IMR-90 (cell line): ENCODE results near the gene TACC3. TPM values are rescaled to one million over a fixed set of nuclear protein-coding genes. Genes with fewer than 3 reads are reported as not detected.

Experiments used
- ATAC-seq: fragments of 200-7000 bp; cut with Tn5 transposase; 2 replicates; pipeline ENCODE4 v1.9.1; 2020; ENCODE audit warnings: low read depth, mild to moderate bottlenecking, moderate library complexity
- BruUV-seq: library from RNA; stranded (reverse); fragments of 400-500 nt; replicated peaks from 2 replicates; lab custom pipeline; 2021; lab: Mats Ljungman, UMichigan
- CTCF ChIA-PET: fragments of 300-600 bp; formaldehyde crosslinking; extraction: SDS; loops from one replicate; lab custom pipeline; 2021; ENCODE audit warnings: antibody characterized with exemption; lab: Yijun Ruan, JAX
- POLR2A ChIA-PET: fragments of 300-600 bp; sonication (Branson Sonifier 250); formaldehyde crosslinking; loops from one replicate; lab custom pipeline; 2022; ENCODE audit warnings: antibody characterized with exemption; ENCODE audit not compliant: unreplicated experiment; lab: Charles Lee
- DNase-seq: peaks from one replicate; pipeline ENCODE4 v3.0.0; 2013
- H2AFZ ChIP-seq: replicated peaks from 2 replicates; pipeline ENCODE3; 2013; ENCODE audit warnings: low read length, mild to moderate bottlenecking; ENCODE audit not compliant: poor library complexity
- H2AK5ac ChIP-seq: 2 replicates; pipeline ENCODE4 v1.6.1; 2013; ENCODE audit warnings: low read depth, low read length, inconsistent platforms
- H2AK9ac ChIP-seq: replicated peaks from 2 replicates; pipeline ENCODE3; 2013; ENCODE audit warnings: mild to moderate bottlenecking, low read depth, low read length, moderate library complexity; ENCODE audit not compliant: poor library complexity
- H2BK120ac ChIP-seq: 2 replicates; pipeline ENCODE4 v1.6.1; 2013; ENCODE audit warnings: low read depth, low read length, inconsistent platforms
- H2BK15ac ChIP-seq: 3 replicates; pipeline ENCODE4 v1.6.1; 2013; ENCODE audit warnings: low read depth, low read length, inconsistent platforms
- H2BK20ac ChIP-seq: 2 replicates; pipeline ENCODE4 v1.6.1; 2013; ENCODE audit warnings: low read depth, mild to moderate bottlenecking, inconsistent platforms, low read length, moderate library complexity
- H2BK5ac ChIP-seq: 2 replicates; pipeline ENCODE4 v1.6.1; 2013; ENCODE audit warnings: mild to moderate bottlenecking, low read depth, low read length, inconsistent platforms; ENCODE audit not compliant: poor library complexity, severe bottlenecking
- H3K14ac ChIP-seq: replicated peaks from 2 replicates; pipeline ENCODE4 v1.6.1; 2013; ENCODE audit warnings: low read depth, low read length, inconsistent platforms
- H3K18ac ChIP-seq: 2 replicates; pipeline ENCODE4 v1.6.1; 2013; ENCODE audit warnings: low read depth, low read length, control low read depth
- H3K23ac ChIP-seq: 2 replicates; pipeline ENCODE4 v1.6.1; 2013; ENCODE audit warnings: low read depth, low read length, inconsistent platforms
- H3K27ac ChIP-seq: 2 replicates; pipeline ENCODE4 v1.5.1; 2013; ENCODE audit warnings: mild to moderate bottlenecking, control low read depth, low read length; ENCODE audit not compliant: insufficient read depth
- H3K27me3 ChIP-seq: 2 replicates; pipeline ENCODE4 v1.6.1; 2013; ENCODE audit warnings: low read length; ENCODE audit not compliant: control insufficient read depth, insufficient read depth
- H3K36me3 ChIP-seq: 2 replicates; pipeline ENCODE4 v1.6.1; 2013; ENCODE audit warnings: low read length, mixed read lengths; ENCODE audit not compliant: control insufficient read depth, insufficient read depth
- H3K4ac ChIP-seq: 2 replicates; pipeline ENCODE4 v1.6.1; 2013; ENCODE audit warnings: low read depth, low read length, inconsistent platforms
- H3K4me1 ChIP-seq: 2 replicates; pipeline ENCODE4 v1.6.1; 2013; ENCODE audit warnings: low read length, mixed read lengths; ENCODE audit not compliant: control insufficient read depth, insufficient read depth
- H3K4me2 ChIP-seq: 2 replicates; pipeline ENCODE4 v1.6.1; 2013; ENCODE audit warnings: low read depth, mild to moderate bottlenecking, control low read depth, low read length, moderate library complexity
- H3K4me3 ChIP-seq: 2 replicates; pipeline ENCODE4 v1.5.1; 2013; ENCODE audit warnings: low read depth, mild to moderate bottlenecking, control low read depth, low read length, moderate library complexity; ENCODE audit not compliant: insufficient read depth
- H3K56ac ChIP-seq: 2 replicates; pipeline ENCODE4 v1.6.1; 2013; ENCODE audit warnings: low read length, inconsistent platforms; ENCODE audit not compliant: insufficient read depth; ENCODE audit errors: extremely low read depth
- H3K79me1 ChIP-seq, 2 experiments: 2 replicates each; pipeline ENCODE4 v1.6.1; 2013; ENCODE audit warnings: low read length in 2 of 2, inconsistent platforms in 1 of 2, low read depth in 1 of 2
- H3K9ac ChIP-seq: 2 replicates; pipeline ENCODE4 v1.6.1; 2013; ENCODE audit warnings: low read depth, low read length, control low read depth
- H3K9me1 ChIP-seq: 2 replicates; pipeline ENCODE4 v1.6.1; 2013; ENCODE audit warnings: low read length, inconsistent platforms; ENCODE audit not compliant: insufficient read depth
- H3K9me3 ChIP-seq: 2 replicates; pipeline ENCODE4 v1.6.1; 2013; ENCODE audit warnings: low read length; ENCODE audit not compliant: control insufficient read depth, insufficient read depth
- H4K20me1 ChIP-seq: 2 replicates; pipeline ENCODE4 v1.6.1; 2013; ENCODE audit warnings: low read length, inconsistent platforms; ENCODE audit not compliant: insufficient read depth
- H4K5ac ChIP-seq: 2 replicates; pipeline ENCODE4 v1.6.1; 2013; ENCODE audit warnings: mild to moderate bottlenecking, low read depth, low read length, control low read depth
- H4K8ac ChIP-seq, 2 experiments: 2 replicates each; pipeline ENCODE4 v1.6.1; 2013; ENCODE audit warnings: low read depth in 2 of 2, low read length in 2 of 2, control low read depth in 1 of 2, inconsistent platforms in 1 of 2
- H4K91ac ChIP-seq: 2 replicates; pipeline ENCODE4 v1.6.1; 2013; ENCODE audit warnings: low read depth, low read length, inconsistent platforms; ENCODE audit not compliant: insufficient read depth
- BHLHE40 ChIP-seq: fragments of 150-350 bp; IDR thresholded peaks from 2 replicates; pipeline ENCODE4 v1.6.1; 2016; ENCODE audit warnings: mild to moderate bottlenecking, low read depth, low read length
- CEBPB ChIP-seq: IDR thresholded peaks from 2 replicates; pipeline ENCODE4 v1.6.1; 2012; ENCODE audit warnings: low read depth, low read length, improper control_type of control experiment
- CHD1 ChIP-seq: IDR thresholded peaks from 2 replicates; pipeline ENCODE4 v1.6.1; 2012; ENCODE audit warnings: low read depth, low read length, improper control_type of control experiment
- CTCF ChIP-seq: conservative IDR thresholded peaks from 2 replicates; pipeline ENCODE4 v1.5.1; 2012; ENCODE audit warnings: mild to moderate bottlenecking, low read depth, low read length, improper control_type of control experiment
- ELK1 ChIP-seq: fragments of 150-350 bp; IDR thresholded peaks from 2 replicates; pipeline ENCODE4 v1.6.1; 2016; ENCODE audit warnings: low read depth, mild to moderate bottlenecking, low read length, moderate library complexity, borderline replicate concordance
- FOS ChIP-seq: fragments of 150-350 bp; IDR thresholded peaks from 2 replicates; pipeline ENCODE4 v1.6.1; 2016; ENCODE audit warnings: low read depth, low read length
- MAFK ChIP-seq: IDR thresholded peaks from 2 replicates; pipeline ENCODE4 v1.6.1; 2012; ENCODE audit warnings: low read depth, low read length, improper control_type of control experiment
- MAZ ChIP-seq: IDR thresholded peaks from 2 replicates; pipeline ENCODE4 v1.6.1; 2012; ENCODE audit warnings: low read depth, mild to moderate bottlenecking, low read length, improper control_type of control experiment, moderate library complexity, borderline replicate concordance
- MXI1 ChIP-seq: IDR thresholded peaks from 2 replicates; pipeline ENCODE4 v1.6.1; 2012; ENCODE audit warnings: low read depth, mild to moderate bottlenecking, low read length, moderate library complexity, borderline replicate concordance
- NFE2L2 ChIP-seq: fragments of 150-350 bp; IDR thresholded peaks from 2 replicates; pipeline ENCODE4 v1.6.1; 2016; ENCODE audit warnings: low read depth, mild to moderate bottlenecking, low read length
- POLR2A ChIP-seq: IDR thresholded peaks from 2 replicates; pipeline ENCODE4 v1.6.1; 2012; ENCODE audit warnings: mild to moderate bottlenecking, low read depth, low read length
- RAD21 ChIP-seq: IDR thresholded peaks from 2 replicates; pipeline ENCODE4 v1.6.1; 2012; ENCODE audit warnings: low read length, improper control_type of control experiment
- RCOR1 ChIP-seq: IDR thresholded peaks from 2 replicates; pipeline ENCODE4 v1.6.1; 2012; ENCODE audit warnings: mild to moderate bottlenecking, low read length, improper control_type of control experiment; ENCODE audit not compliant: insufficient replicate concordance
- RFX5 ChIP-seq: IDR thresholded peaks from 2 replicates; pipeline ENCODE4 v1.8.0; 2012; ENCODE audit warnings: low read depth, mild to moderate bottlenecking, low read length, moderate library complexity
- SMC3 ChIP-seq: fragments of 150-350 bp; IDR thresholded peaks from 2 replicates; pipeline ENCODE4 v1.6.1; 2016; ENCODE audit warnings: low read depth, mild to moderate bottlenecking, antibody characterized with exemption, low read length, moderate library complexity
- USF2 ChIP-seq: fragments of 150-350 bp; IDR thresholded peaks from 2 replicates; pipeline ENCODE4 v1.6.1; 2017; ENCODE audit warnings: mild to moderate bottlenecking, antibody characterized with exemption, low read length, low read depth
- WGBS, 2 experiments: methylation state at CpG; one replicate each; pipeline versions ENCODE4 v1.1.5 to v1.1.7; 2013; ENCODE audit warnings: missing lambda C conversion rate in 2 of 2; ENCODE audit not compliant: insufficient read length in 1 of 2; ENCODE audit errors: extremely low coverage in 2 of 2; 5-methylcytosine and 5-hydroxymethylcytosine counted together
- dilution Hi-C: fragments of 300-500 bp; cut with HindIII; formaldehyde crosslinking; loops from one replicate; pipeline ENCODE4 v1.14.3; 2018; ENCODE audit warnings: low sequenced_read_pairs; ENCODE audit not compliant: unreplicated experiment
- in situ Hi-C: fragments of 300-500 bp; cut with MboI; formaldehyde crosslinking; loops from 3 replicates; pipeline ENCODE4 v1.14.3; 2019; ENCODE audit warnings: low sequenced_read_pairs, inconsistent platforms, mixed read lengths
- intact Hi-C: fragments of 100-400 bp; cut with micrococcal nuclease; formaldehyde crosslinking; loops from 2 replicates; pipeline ENCODE4 v1.10.0; 2022
- polyA plus RNA-seq, 3 experiments: library from polyadenylated mRNA; depleted of rRNA; stranded (reverse); fragments of >200 nt; gene quantifications; 2 replicates each; pipeline ENCODE4 v1.2.3, GENCODE V29; 2012; ENCODE audit warnings: low replicate concordance in 1 of 3
- total RNA-seq: library from RNA; depleted of rRNA; stranded (reverse); fragments of >200 nt; gene quantifications from 2 replicates; pipeline ENCODE4 v1.2.3, GENCODE V29; 2012

Gene TACC3
- total and polyA plus RNA-seq, 2 of the 4 experiments (the other 2 are of a cell fraction): 15.1 to 49.7 TPM

- POLR2A ChIA-PET: no interaction called here
- Histone ChIP-seq H3K4me3 (no peak overlapping the region), H3K56ac (no peak overlapping the region), H3K4ac (no peak overlapping the region), H3K36me3 (peaks cover 8% of the 10 kb centered on the region), H3K23ac (no peak overlapping the region), H3K9me1 (no peaks in the 10 kb centered on the region), H4K8ac (no peak overlapping the region), H2AK9ac (no peak overlapping the region), H2AFZ (no peak overlapping the region), H3K4me2 (no peak overlapping the region), H3K9ac (no peak overlapping the region), H2BK5ac (no peak overlapping the region), H4K20me1 (peaks cover 4% of the 10 kb centered on the region; the same call in 1 of the 2 replicates), H3K9me3 (no peaks in the 10 kb centered on the region), H2BK15ac (no peak overlapping the region), H3K4me1 (no peaks in the 10 kb centered on the region), H3K14ac (no peak overlapping the region), H3K18ac (no peak overlapping the region), H4K5ac (no peak overlapping the region), H2BK120ac (no peak overlapping the region), H3K79me1 (no peaks in the 10 kb centered on the region), H3K27ac (no peak overlapping the region), H4K91ac (no peak overlapping the region), H2BK20ac (no peak overlapping the region), H3K27me3 (no peaks in the 10 kb centered on the region; the same call in 1 of the 2 replicates), H2AK5ac (no peak overlapping the region)
- intact Hi-C loops: no loop called here
- DNase-seq (no peak), ATAC-seq (no peak)
- TF ChIP-seq CEBPB (no peak), CTCF (no peak), RAD21 (no peak), RCOR1 (no peak), BHLHE40 (no peak), RFX5 (no peak), POLR2A (no peak), MAFK (no peak), MAZ (no peak), MXI1 (no peak), SMC3 (no peak), USF2 (no peak), CHD1 (no peak), ELK1 (no peak), NFE2L2 (no peak), FOS (no peak)
- WGBS, 2 experiments: 95% methylated on average over 4 of the region's 16 CpGs; no CpG with 5 or more reads in 1 of the 2 experiments
- CTCF ChIA-PET: interaction anchor here (1.0 to 1.4 kb wide), 3 partner anchors 61 to 161 kb away, joined by 3 to 8 read pairs (median 4); no protein-coding TSS in a partner anchor
- dilution Hi-C loops: no loop called here
- BruUV-seq: no TSS peak
- in situ Hi-C loops: no loop called here
These were observed 26.3 kb downstream of the TACC3 start for GRCh38 chr4:1747603-1747967.
